SK-N-MC (cell line): ENCODE measurements around the gene OTOP3.

ENCODE experiments used
- DNase-seq: peaks from one replicate; pipeline ENCODE4 v3.0.0-alpha.2; 2011; ENCODE audit warnings: low read depth, low spot score
- H3K27ac ChIP-seq: fragments of 200-600 bp; sonication (generic); 2 replicates; pipeline ENCODE4 v1.5.1; 2016; ENCODE audit warnings: mixed run types
- H3K36me3 ChIP-seq: fragments of 200-600 bp; sonication (generic); 2 replicates; pipeline ENCODE4 v1.6.1; 2017; ENCODE audit warnings: antibody characterized with exemption, low read length, mixed read lengths; ENCODE audit not compliant: insufficient read depth
- H3K4me3 ChIP-seq: fragments of 200-600 bp; sonication (generic); 2 replicates; pipeline ENCODE4 v1.5.1; 2016
- H3K9ac ChIP-seq: fragments of 200-600 bp; sonication (generic); 2 replicates; pipeline ENCODE4 v1.8.0; 2017; ENCODE audit warnings: mixed run types, mixed read lengths; ENCODE audit not compliant: insufficient read length
- H3K9me3 ChIP-seq: fragments of 200-600 bp; sonication (generic); 2 replicates; pipeline ENCODE4 v1.6.1; 2017; ENCODE audit warnings: low read depth, mild to moderate bottlenecking, antibody characterized with exemption, low read length, moderate library complexity, mixed read lengths
- EZH2 ChIP-seq: fragments of 200-600 bp; sonication (generic); IDR thresholded peaks from one replicate; pipeline ENCODE4 v1.6.1; 2017; ENCODE audit warnings: antibody characterized with exemption
- FOXP2 ChIP-seq: optimal IDR thresholded peaks from 2 replicates; pipeline ENCODE3; 2011; ENCODE audit warnings: mild to moderate bottlenecking, moderate library complexity; ENCODE audit not compliant: insufficient read depth; ENCODE audit errors: extremely low read length, control extremely low read depth
- POLR2AphosphoS5 ChIP-seq: IDR thresholded peaks from 2 replicates; pipeline ENCODE4 v1.6.1; 2012; ENCODE audit warnings: mild to moderate bottlenecking, low read depth, low read length, borderline replicate concordance

OTOP3 gene

GRCh38 chr17:74916136-74916850, 19.4 kb upstream of the OTOP3 start:
- no peaks in the 10 kb centered on the region for H3K36me3 ChIP-seq
- no peak for DNase-seq
- no peak overlapping the region for H3K4me3 ChIP-seq
- no peak for TF ChIP-seq EZH2
- TF ChIP-seq POLR2AphosphoS5, result no peak
- TF ChIP-seq FOXP2, result no peak
- H3K9ac ChIP-seq, result no peak overlapping the region
- no peaks in the 10 kb centered on the region for H3K9me3 ChIP-seq
- H3K27ac ChIP-seq, result no peak overlapping the region

GRCh38 chr17:74916851-74917199, 18.9 kb upstream of the OTOP3 start:
- Histone ChIP-seq H3K4me3 (no peak overlapping the region), H3K9me3 (no peaks in the 10 kb centered on the region), H3K9ac (no peak overlapping the region), H3K36me3 (no peaks in the 10 kb centered on the region), H3K27ac (no peak overlapping the region)
- no peak for DNase-seq
- no peak for TF ChIP-seq FOXP2

GRCh38 chr17:74917430-74917829, 18.3 kb upstream of the OTOP3 start:
- H3K9me3 ChIP-seq, result no peaks in the 10 kb centered on the region
- DNase-seq, result no peak
- no peak overlapping the region for H3K9ac ChIP-seq
- H3K4me3 ChIP-seq, result no peak overlapping the region
- no peak overlapping the region for H3K27ac ChIP-seq
- TF ChIP-seq EZH2, result no peak
- no peak for TF ChIP-seq FOXP2
- no peak for TF ChIP-seq POLR2AphosphoS5
- H3K36me3 ChIP-seq, result no peaks in the 10 kb centered on the region

- H3K36me3 ChIP-seq, result no peaks in the 10 kb centered on the region
- no peaks in the 10 kb centered on the region for H3K9me3 ChIP-seq
- H3K9ac ChIP-seq, result no peak overlapping the region
- H3K27ac ChIP-seq, result no peak overlapping the region
- no peak overlapping the region for H3K4me3 ChIP-seq
- DNase-seq, result no peak
- TF ChIP-seq FOXP2, result no peak
- no peak for TF ChIP-seq EZH2
- TF ChIP-seq POLR2AphosphoS5, result no peak
Measured at GRCh38 chr17:74918906-74919305, 16.8 kb upstream of the OTOP3 start.

- Histone ChIP-seq H3K9me3 (no peaks in the 10 kb centered on the region), H3K4me3 (no peak overlapping the region), H3K36me3 (no peaks in the 10 kb centered on the region), H3K9ac (no peak overlapping the region), H3K27ac (no peak overlapping the region)
- no peak for TF ChIP-seq EZH2
- TF ChIP-seq FOXP2, result no peak
- TF ChIP-seq POLR2AphosphoS5, result no peak
- DNase-seq, result no peak
Measured at GRCh38 chr17:74919440-74920305, 16.0 kb upstream of the OTOP3 start.

- H3K9ac ChIP-seq, result no peak overlapping the region
- H3K9me3 ChIP-seq, result no peaks in the 10 kb centered on the region
- no peaks in the 10 kb centered on the region for H3K36me3 ChIP-seq
- no peak overlapping the region for H3K27ac ChIP-seq
- no peak overlapping the region for H3K4me3 ChIP-seq
- no peak for DNase-seq
- TF ChIP-seq EZH2, result no peak
- TF ChIP-seq POLR2AphosphoS5, result no peak
Measured at GRCh38 chr17:74920306-74920620, 15.4 kb upstream of the OTOP3 start.

GRCh38 chr17:74920642-74921025, 15.1 kb upstream of the OTOP3 start:
- Histone ChIP-seq H3K36me3 (no peaks in the 10 kb centered on the region), H3K4me3 (no peak overlapping the region), H3K9ac (no peak overlapping the region), H3K9me3 (no peaks in the 10 kb centered on the region), H3K27ac (no peak overlapping the region)
- TF ChIP-seq EZH2 (no peak), POLR2AphosphoS5 (no peak), FOXP2 (no peak)
- DNase-seq, result no peak

- H3K27ac ChIP-seq, result no peak overlapping the region
- no peaks in the 10 kb centered on the region for H3K36me3 ChIP-seq
- no peaks in the 10 kb centered on the region for H3K9me3 ChIP-seq
- H3K4me3 ChIP-seq, result no peak overlapping the region
- DNase-seq, result no peak
- no peak overlapping the region for H3K9ac ChIP-seq
- no peak for TF ChIP-seq EZH2
- no peak for TF ChIP-seq POLR2AphosphoS5
- TF ChIP-seq FOXP2, result no peak
Measured at GRCh38 chr17:74921026-74921681, 14.5 kb upstream of the OTOP3 start.
